A549 (cell line): ENCODE data around the gene CISH. TPM values are rescaled to one million over a fixed set of nuclear protein-coding genes. Genes with fewer than 3 reads are reported as not detected.

Experiments used
- ATAC-seq, 2 experiments: fragments of 200-7000 bp in 1 of 2; fragments of >200 bp in 1 of 2; cut with Nextera tagmentation in 1 of 2; cut with Tn5 transposase in 1 of 2; 3 replicates each; pipeline versions ENCODE4 v1.8.0 to v1.9.1; 2018 to 2020; ENCODE audit warnings: mild to moderate bottlenecking in 1 of 2, moderate library complexity in 1 of 2
- CTCF ChIA-PET: fragments of 300-600 bp; sonication (Branson Sonifier 250); formaldehyde crosslinking; extraction: SDS; loops from one replicate; lab custom pipeline; 2021; ENCODE audit warnings: antibody characterized with exemption, inconsistent platforms; lab: Yijun Ruan, JAX
- POLR2A ChIA-PET: fragments of 350-600 bp; formaldehyde crosslinking; extraction: SDS; loops from one replicate; lab custom pipeline; 2021; ENCODE audit warnings: antibody characterized with exemption, inconsistent platforms; lab: Yijun Ruan, JAX
- DNase-seq, 2 experiments: peaks; one replicate each; pipeline versions ENCODE4 v3.0.0 to v3.0.0-alpha.2; 2011 to 2016; ENCODE audit warnings: low read depth in 1 of 2, low spot score in 1 of 2
- FAIRE-seq: peaks from 2 replicates; lab custom pipeline; 2011; peaks lifted over from hg19 to GRCh38; lab: Jason Lieb, UNC
- H3K27ac ChIP-seq, 2 experiments: fragments of >200 bp; sonication (Bioruptor Twin); formaldehyde crosslinking; 3 replicates each; pipeline ENCODE4 v1.5.1; 2016 to 2017
- H3K4me1 ChIP-seq: fragments of >200 bp; sonication (Bioruptor Twin); formaldehyde crosslinking; 3 replicates; pipeline ENCODE4 v1.6.1; 2016
- H3K4me2 ChIP-seq: fragments of >200 bp; sonication (Bioruptor Twin); formaldehyde crosslinking; 3 replicates; pipeline ENCODE4 v1.6.1; 2016
- H3K4me3 ChIP-seq: fragments of >200 bp; sonication (Bioruptor Twin); formaldehyde crosslinking; 3 replicates; pipeline ENCODE4 v1.5.1; 2016
- H3K9me3 ChIP-seq: fragments of >200 bp; sonication (Bioruptor Twin); formaldehyde crosslinking; 3 replicates; pipeline ENCODE4 v1.6.1; 2016
- BCL3 ChIP-seq: fragments of >200 bp; sonication (Bioruptor Twin); formaldehyde crosslinking; IDR thresholded peaks from 3 replicates; pipeline ENCODE4 v1.6.1; 2016
- CHD2 ChIP-seq: fragments of 150-350 bp; IDR thresholded peaks from 2 replicates; pipeline ENCODE4 v1.6.1; 2014; ENCODE audit warnings: low read length; ENCODE audit not compliant: partially characterized antibody
- E2F6 ChIP-seq: IDR thresholded peaks from 2 replicates; pipeline ENCODE4 v1.6.1; 2012; ENCODE audit warnings: low read depth, borderline replicate concordance
- FOSB ChIP-seq: fragments of 250-450 bp; sonication (Bioruptor Pico); IDR thresholded peaks from 2 replicates; pipeline ENCODE4 v1.5.0; 2020; ENCODE audit warnings: mild to moderate bottlenecking, moderate library complexity
- GATA3 ChIP-seq: IDR thresholded peaks from 2 replicates; pipeline ENCODE4 v1.6.1; 2012; ENCODE audit warnings: borderline replicate concordance
- HDAC2 ChIP-seq: fragments of 200-600 bp; sonication (generic); IDR thresholded peaks from 2 replicates; pipeline ENCODE4 v1.6.1; 2016
- HOXA7 ChIP-seq: fragments of 250-450 bp; sonication (Bioruptor Pico); IDR thresholded peaks from 2 replicates; pipeline ENCODE4 v1.5.0; 2020; ENCODE audit warnings: mild to moderate bottlenecking, moderate library complexity
- HOXB5 ChIP-seq: fragments of 250-450 bp; sonication (Bioruptor Pico); IDR thresholded peaks from 2 replicates; pipeline ENCODE4 v1.5.0; 2020; ENCODE audit warnings: mild to moderate bottlenecking, moderate library complexity
- JUN ChIP-seq, 2 experiments: fragments of >200 bp; sonication (Bioruptor Twin); formaldehyde crosslinking; IDR thresholded peaks; 2 replicates in 1 of 2; 3 replicates in 1 of 2; pipeline ENCODE4 v1.6.1; 2016 to 2017
- KDM5A ChIP-seq: fragments of 200-600 bp; sonication (generic); IDR thresholded peaks from 2 replicates; pipeline ENCODE4 v1.6.1; 2016; ENCODE audit warnings: antibody characterized with exemption, mild to moderate bottlenecking
- MYC ChIP-seq: IDR thresholded peaks from 2 replicates; pipeline ENCODE4 v1.6.1; 2012; ENCODE audit warnings: mild to moderate bottlenecking, inconsistent platforms, low read length, improper control_type of control experiment, borderline replicate concordance
- NR3C1 ChIP-seq: fragments of >200 bp; sonication (Bioruptor Twin); formaldehyde crosslinking; IDR thresholded peaks from 3 replicates; pipeline ENCODE4 v1.6.1; 2017
- PHF8 ChIP-seq: fragments of 200-600 bp; sonication (generic); IDR thresholded peaks from 2 replicates; pipeline ENCODE4 v1.6.1; 2016; ENCODE audit warnings: low read depth, mild to moderate bottlenecking, antibody characterized with exemption, moderate library complexity, borderline replicate concordance
- POLR2A ChIP-seq: IDR thresholded peaks from 2 replicates; pipeline ENCODE4 v1.6.1; 2012; ENCODE audit warnings: mild to moderate bottlenecking, low read length
- POLR2AphosphoS2 ChIP-seq: conservative IDR thresholded peaks from 2 replicates; pipeline ENCODE4 v1.6.1; 2012; ENCODE audit warnings: low read length, improper control_type of control experiment, inconsistent platforms
- RARB ChIP-seq: fragments of 250-450 bp; sonication (Bioruptor Pico); IDR thresholded peaks from 2 replicates; pipeline ENCODE4 v1.8.0; 2021; ENCODE audit warnings: mild to moderate bottlenecking, moderate library complexity
- RNF2 ChIP-seq: fragments of 200-600 bp; sonication (generic); IDR thresholded peaks from 2 replicates; pipeline ENCODE4 v1.6.1; 2016; ENCODE audit warnings: low read depth, mild to moderate bottlenecking, antibody characterized with exemption, moderate library complexity, borderline replicate concordance
- SREBF2 ChIP-seq: fragments of 450-650 bp; IDR thresholded peaks from 2 replicates; pipeline ENCODE4 v1.6.1; 2014; ENCODE audit warnings: mild to moderate bottlenecking, moderate library complexity
- TP53 ChIP-seq: fragments of 250-450 bp; sonication (Bioruptor Pico); IDR thresholded peaks from 2 replicates; pipeline ENCODE4 v1.5.0; 2021; ENCODE audit warnings: mild to moderate bottlenecking, moderate library complexity
- USF2 ChIP-seq: fragments of 450-650 bp; IDR thresholded peaks from 2 replicates; pipeline ENCODE4 v1.6.1; 2014; ENCODE audit warnings: antibody characterized with exemption
- ZFP36 ChIP-seq: fragments of 450-650 bp; IDR thresholded peaks from 2 replicates; pipeline ENCODE4 v1.6.1; 2014; ENCODE audit warnings: borderline replicate concordance; ENCODE audit not compliant: partially characterized antibody
- ZSCAN20 ChIP-seq: fragments of 250-450 bp; sonication (Bioruptor Pico); IDR thresholded peaks from 2 replicates; pipeline ENCODE4 v1.8.0; 2022; ENCODE audit warnings: mild to moderate bottlenecking, moderate library complexity
- WGBS: methylation state at CpG from one replicate; pipeline ENCODE4 v1.1.6; 2017; ENCODE audit errors: missing lambda C conversion rate; 5-methylcytosine and 5-hydroxymethylcytosine counted together
- polyA plus RNA-seq, 4 experiments: library from polyadenylated mRNA; depleted of rRNA in 3 of 4; stranded (reverse); fragments of >200 nt; fragmentation: RNase III in 1 of 4; extraction: RNeasy Plus Mini Kit Qiagen cat#74134 plus additional on column Dnase treatment in 1 of 4; gene quantifications; 2 replicates in 3 of 4; 3 replicates in 1 of 4; pipeline ENCODE4 v1.2.3, GENCODE V29; 2011 to 2017

CISH gene
- polyA plus RNA-seq, 2 of the 4 experiments (the other 2 are of a cell fraction): 0.43 to 0.68 TPM

- H3K27ac ChIP-seq: no peak overlapping the region
- TF ChIP-seq PHF8 (no peak), HOXA7 (CRISPR knock-in tag) (no peak), ZSCAN20 (CRISPR knock-in tag) (no peak), FOSB (CRISPR knock-in tag) (no peak)
- peaks cover 19% of the 10 kb centered on the region for H3K4me1 ChIP-seq
- no peak overlapping the region for H3K4me2 ChIP-seq
- ATAC-seq: no peak
- no peak for DNase-seq
- H3K9me3 ChIP-seq: no peaks in the 10 kb centered on the region
- no peak overlapping the region for H3K4me3 ChIP-seq
- ChIA-PET POLR2A (no interaction called here), CTCF (interaction anchor here (0.7 to 2.0 kb wide), 4 partner anchors 20 to 767 kb away, joined by 3 to 5 read pairs (median 4); no protein-coding TSS in a partner anchor)
- no peak for FAIRE-seq
- WGBS: 91% methylated on average over 3 of the region's 3 CpGs
Observed at GRCh38 chr3:50622881-50623280, 11.3 kb upstream of the CISH start.

- 65% methylated on average over 4 of the region's 4 CpGs for WGBS
- DNase-seq (no peak), ATAC-seq (no peak), FAIRE-seq (no peak)
- H3K9me3 ChIP-seq: no peaks in the 10 kb centered on the region
- TF ChIP-seq RARB (CRISPR knock-in tag) (no peak), BCL3 (no peak), KDM5A (no peak), GATA3 (no peak), MYC (no peak), SREBF2 (no peak), CHD2 (no peak), JUN (IDR thresholded peaks at IDR 0.05) (no peak), TP53 (CRISPR knock-in tag) (no peak), POLR2AphosphoS2 (no peak), HOXB5 (CRISPR knock-in tag) (no peak)
- ChIA-PET POLR2A (interaction anchor here (0.7 kb wide), 1 partner anchor 764 kb away, joined by 7 read pairs; the partner anchor contains the start of gene MANF), CTCF (interaction anchor here (0.8 to 2.0 kb wide), 2 partner anchors 22 to 48 kb away, joined by 3 to 4 read pairs; no protein-coding TSS in a partner anchor)
- no peak overlapping the region for H3K4me3 ChIP-seq
- H3K27ac ChIP-seq: no peak overlapping the region
- no peak overlapping the region for H3K4me2 ChIP-seq
- H3K4me1 ChIP-seq: peaks cover 11% of the 10 kb centered on the region; the same call in 1 of the 3 replicates
Observed at GRCh38 chr3:50620820-50621219, 9.2 kb upstream of the CISH start.

- DNase-seq: no peak
- TF ChIP-seq USF2 (no peak), E2F6 (no peak), HDAC2 (no peak), HOXB5 (CRISPR knock-in tag) (no peak), HOXA7 (CRISPR knock-in tag) (no peak), ZFP36 (no peak), NR3C1 (no peak), PHF8 (no peak), POLR2A (no peak), RNF2 (no peak), MYC (no peak)
- WGBS: 91% methylated on average over 1 of the region's 1 CpG
- ATAC-seq: no peak
- no peak overlapping the region for H3K4me3 ChIP-seq
- no peak for FAIRE-seq
- CTCF ChIA-PET: interaction anchor here (0.8 kb wide), 1 partner anchor 48 kb away, joined by 3 read pairs; no protein-coding TSS in a partner anchor
- POLR2A ChIA-PET: no interaction called here
- H3K4me1 ChIP-seq: peaks cover 11% of the 10 kb centered on the region; the same call in 1 of the 3 replicates
- no peak overlapping the region for H3K4me2 ChIP-seq
- no peak overlapping the region for H3K27ac ChIP-seq
- H3K9me3 ChIP-seq: no peaks in the 10 kb centered on the region
Observed at GRCh38 chr3:50620420-50620819, 8.8 kb upstream of the CISH start.
